GM21367 (cell line): ENCODE results near the gene MYH11.
"Not testable (repeated sequence)": the region's sequence is repeated elsewhere in the genome, so short reads cannot be mapped to it uniquely, and the experiment has no call there.

ENCODE experiments used
- ATAC-seq: cut with Tn5 transposase; IDR thresholded peaks from one replicate; pipeline ENCODE4 v1.9.1; 2021; ENCODE audit not compliant: unreplicated experiment

The MYH11 gene

GRCh38 chr16:15879255-15879811 lies 22.5 kb upstream of the MYH11 start:
- ATAC-seq, result no peak

- ATAC-seq, result no peak
These were observed 19.7 kb upstream of the MYH11 start for GRCh38 chr16:15876503-15876902.

- ATAC-seq, result no peak
These were observed 18.0 kb upstream of the MYH11 start for GRCh38 chr16:15874745-15875314.

GRCh38 chr16:15873737-15874136 lies 16.9 kb upstream of the MYH11 start:
- ATAC-seq, result no peak

- ATAC-seq, result no peak
These were observed 16.5 kb upstream of the MYH11 start for GRCh38 chr16:15873301-15873700.

GRCh38 chr16:15870011-15870410 lies 13.2 kb upstream of the MYH11 start:
- ATAC-seq, result no peak

GRCh38 chr16:15866451-15866850 lies 9.6 kb upstream of the MYH11 start:
- ATAC-seq, result no peak

GRCh38 chr16:15865742-15866141 lies 8.9 kb upstream of the MYH11 start:
- ATAC-seq, result no peak

GRCh38 chr16:15864939-15865338 lies 8.1 kb upstream of the MYH11 start:
- ATAC-seq, result no peak

GRCh38 chr16:15861996-15862395 lies 5.2 kb upstream of the MYH11 start:
- ATAC-seq, result no peak

GRCh38 chr16:15858921-15859668 lies 2.3 kb upstream of the MYH11 start:
- ATAC-seq, result no peak

GRCh38 chr16:15857724-15858560 lies 1.1 kb upstream of the MYH11 start:
- no peak for ATAC-seq

GRCh38 chr16:15856182-15856581 lies 646 bp downstream of the MYH11 start:
- ATAC-seq, result no peak

- ATAC-seq, result peak; percentile 63
These were observed 1.2 kb downstream of the MYH11 start for GRCh38 chr16:15855704-15856003.

GRCh38 chr16:15854906-15855703 lies 1.7 kb downstream of the MYH11 start:
- no peak for ATAC-seq

- no peak for ATAC-seq
These were observed 2.8 kb downstream of the MYH11 start for GRCh38 chr16:15854061-15854460.

- ATAC-seq, result no peak
These were observed 3.8 kb downstream of the MYH11 start for GRCh38 chr16:15853021-15853420.

GRCh38 chr16:15850555-15850954 lies 6.3 kb downstream of the MYH11 start:
- ATAC-seq, result not testable (repeated sequence)

GRCh38 chr16:15849209-15849981 lies 7.4 kb downstream of the MYH11 start:
- ATAC-seq, result no peak

- no peak for ATAC-seq
These were observed 9.1 kb downstream of the MYH11 start for GRCh38 chr16:15847611-15848175.
